Hippocampal formation (tissue), 2 donors: ENCODE measurements around the gene RRAGD.
"Not testable (repeated sequence)": the region's sequence is repeated elsewhere in the genome, so short reads cannot be mapped to it uniquely, and the experiment has no call there.

Experiments
- DNase-seq, 2 donors: peaks; one replicate each; lab custom pipeline; 2025; lab: John Stamatoyannopoulos, UW

The RRAGD gene

GRCh38 chr6:89411145-89412070, 665 bp downstream of the RRAGD start:
- DNase-seq: peak in 1 of 2 donors; percentile 67

- DNase-seq: no peak
Observed at GRCh38 chr6:89410788-89411144, 1.3 kb downstream of the RRAGD start.

GRCh38 chr6:89410231-89410761, 1.8 kb downstream of the RRAGD start:
- no peak for DNase-seq

GRCh38 chr6:89409461-89410035, 2.5 kb downstream of the RRAGD start:
- no peak for DNase-seq

GRCh38 chr6:89406141-89406540, 5.9 kb downstream of the RRAGD start:
- DNase-seq: no peak

GRCh38 chr6:89404512-89404911, 7.6 kb downstream of the RRAGD start:
- DNase-seq: no peak

- DNase-seq: no peak
Observed at GRCh38 chr6:89402776-89403175, 9.3 kb downstream of the RRAGD start.

- DNase-seq: no peak
Observed at GRCh38 chr6:89400912-89401399, 11.1 kb downstream of the RRAGD start.

- DNase-seq: no peak
Observed at GRCh38 chr6:89400050-89400449, 12.0 kb downstream of the RRAGD start.

- DNase-seq: no peak
Observed at GRCh38 chr6:89398762-89399525, 13.1 kb downstream of the RRAGD start.

- not testable (repeated sequence) for DNase-seq
Observed at GRCh38 chr6:89397884-89398283, 14.2 kb downstream of the RRAGD start.

- DNase-seq: no peak
Observed at GRCh38 chr6:89393659-89394058, 18.4 kb downstream of the RRAGD start.

GRCh38 chr6:89392823-89393222, 19.2 kb downstream of the RRAGD start:
- no peak for DNase-seq

- no peak for DNase-seq
Observed at GRCh38 chr6:89388846-89389245, 23.2 kb downstream of the RRAGD start.

GRCh38 chr6:89387516-89388201, 24.4 kb downstream of the RRAGD start:
- DNase-seq: no peak

- DNase-seq: no peak
Observed at GRCh38 chr6:89386917-89387491, 25.1 kb downstream of the RRAGD start.

GRCh38 chr6:89385846-89386245, 26.2 kb downstream of the RRAGD start:
- no peak for DNase-seq

GRCh38 chr6:89385156-89385667, 26.9 kb downstream of the RRAGD start:
- DNase-seq: no peak

- DNase-seq: no peak
Observed at GRCh38 chr6:89381031-89381430, 31.0 kb downstream of the RRAGD start.

GRCh38 chr6:89379281-89379680, 32.8 kb downstream of the RRAGD start:
- no peak for DNase-seq

GRCh38 chr6:89378628-89379027, 33.4 kb downstream of the RRAGD start:
- no peak for DNase-seq
